Stimulated activated naive CD8-positive, alpha-beta T cell treated with anti-CD3 and anti-CD28 coated beads, Interleukin-15, Interleukin-2, amounts not matched to agents 100 ng/mL and 50 ng/mL, for 24 hours (primary cell): ENCODE measurements around the gene TLCD3B.

Experiments
- H3K27ac Mint-ChIP-seq: one replicate; pipeline ENCODE4 v1.8.0; 2021; ENCODE audit warnings: mild to moderate bottlenecking, mixed read lengths
- H3K27me3 Mint-ChIP-seq: one replicate; pipeline ENCODE4 v1.8.0; 2021; ENCODE audit warnings: mixed read lengths
- H3K36me3 Mint-ChIP-seq: one replicate; pipeline ENCODE4 v1.8.0; 2021; ENCODE audit warnings: low read depth, mixed read lengths
- H3K4me1 Mint-ChIP-seq: one replicate; pipeline ENCODE4 v1.8.0; 2021; ENCODE audit warnings: low read depth, mixed read lengths
- H3K4me3 Mint-ChIP-seq: one replicate; pipeline ENCODE4 v1.8.0; 2021; ENCODE audit warnings: mild to moderate bottlenecking, mixed read lengths
- H3K9me3 Mint-ChIP-seq: one replicate; pipeline ENCODE4 v1.8.0; 2021; ENCODE audit warnings: mixed read lengths

TLCD3B gene

DNA sequence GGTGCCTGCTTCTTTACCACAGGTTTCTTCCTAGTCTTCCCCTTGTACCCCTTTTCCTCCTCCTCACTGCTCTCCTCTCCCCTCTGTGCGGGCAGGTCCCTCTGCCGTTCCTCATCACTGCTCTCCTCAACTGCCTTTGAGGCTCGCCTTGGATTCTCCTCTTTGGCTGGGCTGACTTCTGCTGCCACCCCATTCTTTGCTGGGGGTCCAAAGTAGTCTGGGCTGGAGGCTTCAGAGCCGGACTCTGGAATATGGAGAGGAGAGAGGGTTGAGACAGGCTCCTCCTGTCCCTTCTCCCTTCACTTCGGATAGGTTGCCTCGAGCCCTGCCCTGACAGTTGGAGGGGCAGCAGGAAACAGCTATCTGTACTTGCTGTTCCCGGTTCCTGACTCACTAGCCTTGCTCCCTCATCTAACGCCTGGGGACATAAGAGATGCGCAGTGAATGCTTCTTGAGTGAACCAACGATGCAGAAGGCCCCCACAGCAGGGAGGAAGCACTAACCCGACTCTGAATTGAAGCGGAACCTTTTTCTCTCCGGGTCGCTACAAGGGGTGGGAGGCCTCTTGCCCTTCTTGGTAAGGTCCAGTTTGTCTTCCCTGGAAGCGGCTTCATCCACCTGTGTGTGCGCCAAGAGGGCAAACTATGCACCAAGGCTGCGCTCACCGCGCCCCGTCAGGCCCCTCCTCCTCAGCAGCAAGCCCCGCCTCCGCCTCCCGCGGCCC, 36.3 kb downstream of the TLCD3B start:
- Mint-ChIP-seq H3K9me3 (no peaks in the 10 kb centered on the region), H3K36me3 (peaks cover 46% of the 10 kb centered on the region), H3K4me1 (peaks cover 34% of the 10 kb centered on the region), H3K4me3 (peak overlapping the region; percentile 97), H3K27me3 (no peaks in the 10 kb centered on the region), H3K27ac (peak overlapping the region; percentile 99)

- Mint-ChIP-seq H3K27me3 (no peaks in the 10 kb centered on the region), H3K4me3 (peak overlapping the region; percentile 97), H3K9me3 (no peaks in the 10 kb centered on the region), H3K36me3 (peaks cover 43% of the 10 kb centered on the region), H3K4me1 (peaks cover 34% of the 10 kb centered on the region), H3K27ac (peak overlapping the region; percentile 99)
Observed at GRCh38 chr16:29993903-29994599, 37.0 kb downstream of the TLCD3B start.

DNA sequence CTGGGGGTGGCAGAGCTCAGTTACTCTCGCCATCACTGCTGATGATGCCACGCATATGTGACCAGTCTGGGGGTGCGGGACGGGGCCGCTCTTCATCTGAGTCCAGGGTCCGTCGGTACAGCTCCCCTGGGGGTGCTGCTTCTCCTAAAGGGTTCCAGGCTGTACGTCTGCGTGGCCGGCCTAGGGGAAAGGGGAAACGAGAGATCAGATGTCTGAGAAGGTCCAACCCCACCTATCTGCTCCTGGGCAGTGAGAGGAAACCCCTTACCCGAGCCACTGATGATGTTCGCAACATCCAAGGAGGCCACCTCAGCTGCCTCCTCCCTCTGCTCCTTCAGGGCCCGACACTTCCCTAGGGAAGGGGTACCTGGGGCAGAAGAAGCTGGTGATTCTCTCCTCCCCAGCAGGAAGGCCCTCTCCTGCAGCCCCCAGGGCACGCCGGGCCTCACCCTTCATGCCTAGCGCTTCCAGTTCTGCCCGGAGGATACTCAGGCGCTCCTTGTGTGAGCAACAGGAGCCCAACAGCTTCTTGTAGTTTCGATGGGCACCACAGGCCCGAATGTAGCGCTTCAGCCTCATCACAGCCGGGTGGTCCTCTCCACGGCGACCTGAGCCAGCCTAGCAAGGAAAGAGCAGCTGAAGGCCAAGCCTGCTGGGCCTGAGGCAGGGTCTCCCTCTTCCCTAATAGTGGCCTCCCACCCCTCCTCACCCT, 37.7 kb downstream of the TLCD3B start:
- Mint-ChIP-seq H3K27me3 (no peaks in the 10 kb centered on the region), H3K9me3 (no peaks in the 10 kb centered on the region), H3K4me3 (no peak overlapping the region), H3K27ac (no peak overlapping the region), H3K4me1 (peaks cover 31% of the 10 kb centered on the region), H3K36me3 (peaks cover 42% of the 10 kb centered on the region)

DNA sequence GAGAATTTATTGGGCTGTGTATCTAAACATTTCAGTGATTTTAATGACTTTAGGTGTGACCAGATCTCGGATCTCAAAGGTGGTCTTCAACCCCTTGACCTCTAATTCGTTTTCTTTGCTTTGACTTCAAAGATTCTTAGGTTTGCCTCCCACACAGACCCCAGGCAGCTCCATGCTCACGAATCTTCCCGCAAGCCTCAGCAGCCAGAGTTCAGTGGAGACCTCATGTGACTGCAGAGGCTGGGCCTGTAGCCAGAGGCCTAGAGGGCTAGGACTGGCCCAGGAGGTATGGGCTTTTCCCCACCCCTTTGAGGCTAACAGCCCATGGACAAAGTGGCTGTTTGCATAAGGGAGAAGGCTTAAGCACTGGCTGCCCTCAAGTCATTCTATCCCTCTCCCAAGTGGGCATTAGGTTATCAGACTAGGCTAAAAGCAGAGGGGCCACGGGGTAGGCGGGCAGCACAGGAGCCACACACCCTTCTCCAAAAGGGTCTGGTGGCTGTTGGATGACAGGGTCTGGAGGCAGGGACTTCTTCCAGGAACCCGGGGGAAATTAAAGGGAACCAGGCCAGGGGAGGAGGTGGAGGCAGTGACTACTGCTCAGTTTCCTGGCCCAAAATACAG, 38.6 kb downstream of the TLCD3B start:
- H3K4me3 Mint-ChIP-seq, result no peak overlapping the region
- H3K9me3 Mint-ChIP-seq, result no peaks in the 10 kb centered on the region
- no peaks in the 10 kb centered on the region for H3K27me3 Mint-ChIP-seq
- H3K4me1 Mint-ChIP-seq, result peaks cover 24% of the 10 kb centered on the region
- H3K27ac Mint-ChIP-seq, result no peak overlapping the region
- peaks cover 41% of the 10 kb centered on the region for H3K36me3 Mint-ChIP-seq

DNA sequence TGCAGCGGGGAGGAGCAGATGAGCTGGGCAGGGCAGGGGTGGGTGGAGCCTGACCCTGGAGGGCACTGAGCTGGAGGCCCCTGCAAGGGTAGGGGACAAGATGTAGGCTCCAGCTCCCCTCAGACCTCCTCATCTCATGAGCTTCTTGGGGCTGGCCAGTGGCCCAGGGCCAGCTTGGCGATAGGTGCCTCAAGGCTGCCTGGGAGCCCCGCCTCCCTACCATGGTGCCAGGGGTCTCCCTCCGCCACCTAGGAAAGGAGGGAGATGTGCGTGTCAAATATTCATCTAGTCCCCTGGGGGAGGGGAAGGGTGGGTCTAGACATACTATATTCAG, 39.5 kb downstream of the TLCD3B start:
- Mint-ChIP-seq H3K4me1 (peaks cover 19% of the 10 kb centered on the region), H3K4me3 (no peak overlapping the region), H3K27ac (no peak overlapping the region), H3K27me3 (no peaks in the 10 kb centered on the region), H3K36me3 (peaks cover 37% of the 10 kb centered on the region), H3K9me3 (no peaks in the 10 kb centered on the region)

DNA sequence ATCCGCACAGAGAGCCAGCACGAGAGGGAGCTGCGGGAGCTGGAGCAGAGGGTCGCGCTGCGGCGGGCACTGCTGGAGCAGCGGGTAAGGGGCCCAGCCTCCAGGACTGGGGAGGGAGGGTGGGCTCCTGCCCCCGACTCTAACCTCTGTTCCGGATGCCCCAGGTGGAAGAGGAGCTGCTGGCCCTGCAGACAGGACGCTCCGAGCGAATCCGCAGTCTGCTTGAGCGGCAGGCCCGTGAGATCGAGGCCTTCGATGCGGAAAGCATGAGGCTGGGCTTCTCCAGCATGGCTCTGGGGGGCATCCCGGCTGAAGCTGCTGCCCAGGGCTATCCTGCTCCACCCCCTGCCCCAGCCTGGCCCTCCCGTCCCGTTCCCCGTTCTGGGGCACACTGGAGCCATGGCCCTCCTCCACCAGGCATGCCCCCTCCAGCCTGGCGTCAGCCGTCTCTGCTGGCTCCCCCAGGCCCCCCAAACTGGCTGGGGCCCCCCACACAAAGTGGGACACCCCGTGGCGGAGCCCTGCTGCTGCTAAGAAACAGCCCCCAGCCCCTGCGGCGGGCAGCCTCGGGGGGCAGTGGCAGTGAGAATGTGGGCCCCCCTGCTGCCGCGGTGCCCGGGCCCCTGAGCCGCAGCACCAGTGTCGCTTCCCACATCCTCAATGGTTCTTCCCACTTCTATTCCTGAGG, 40.0 kb downstream of the TLCD3B start:
- H3K4me1 Mint-ChIP-seq, result peaks cover 19% of the 10 kb centered on the region
- no peaks in the 10 kb centered on the region for H3K9me3 Mint-ChIP-seq
- H3K36me3 Mint-ChIP-seq, result peaks cover 38% of the 10 kb centered on the region
- H3K27me3 Mint-ChIP-seq, result no peaks in the 10 kb centered on the region
- no peak overlapping the region for H3K4me3 Mint-ChIP-seq
- no peak overlapping the region for H3K27ac Mint-ChIP-seq

GRCh38 chr16:29990034-29990433, 41.0 kb downstream of the TLCD3B start:
- peaks cover 43% of the 10 kb centered on the region for H3K36me3 Mint-ChIP-seq
- H3K27me3 Mint-ChIP-seq, result no peaks in the 10 kb centered on the region
- H3K9me3 Mint-ChIP-seq, result no peaks in the 10 kb centered on the region
- no peak overlapping the region for H3K4me3 Mint-ChIP-seq
- peaks cover 13% of the 10 kb centered on the region for H3K4me1 Mint-ChIP-seq
- H3K27ac Mint-ChIP-seq, result no peak overlapping the region

DNA sequence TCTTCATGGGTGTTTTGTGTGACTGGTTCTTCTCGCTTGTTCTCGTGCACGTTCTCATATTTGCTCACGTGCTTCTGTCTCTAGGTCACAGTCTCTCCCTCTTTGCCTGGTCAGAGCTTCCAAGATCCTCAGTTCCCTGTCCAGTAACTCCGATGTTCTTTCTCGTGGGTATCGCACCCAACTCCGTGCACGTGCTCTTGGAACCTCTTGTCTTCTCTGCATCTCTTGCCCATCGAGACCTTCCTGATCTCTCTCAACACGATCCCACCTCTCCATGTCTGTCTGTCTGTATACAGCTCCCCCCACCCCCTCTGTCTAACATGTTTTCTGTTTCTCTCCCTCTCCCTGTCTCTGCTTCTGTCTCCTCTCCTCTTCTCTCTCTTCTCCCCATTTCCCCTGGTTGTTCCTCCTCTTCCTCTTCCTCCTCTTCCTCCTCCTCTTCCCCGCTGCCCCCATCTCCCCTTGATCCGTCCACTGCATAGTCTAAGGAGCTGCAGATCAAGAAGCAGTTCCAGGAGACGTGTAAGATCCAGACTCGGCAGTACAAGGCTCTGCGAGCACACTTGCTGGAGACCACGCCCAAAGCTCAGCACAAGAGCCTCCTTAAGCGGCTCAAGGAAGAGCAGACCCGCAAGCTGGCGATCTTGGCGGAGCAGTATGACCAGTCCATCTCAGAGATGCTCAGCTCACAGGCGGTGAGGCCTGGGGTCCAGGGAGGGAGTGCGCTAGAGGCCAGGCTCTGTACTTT, 41.8 kb downstream of the TLCD3B start:
- H3K36me3 Mint-ChIP-seq, result peaks cover 50% of the 10 kb centered on the region
- H3K4me3 Mint-ChIP-seq, result no peak overlapping the region
- peak overlapping the region; percentile 23 for H3K27ac Mint-ChIP-seq
- no peaks in the 10 kb centered on the region for H3K9me3 Mint-ChIP-seq
- peaks cover 6% of the 10 kb centered on the region for H3K4me1 Mint-ChIP-seq
- H3K27me3 Mint-ChIP-seq, result no peaks in the 10 kb centered on the region

GRCh38 chr16:29988346-29989075, 42.6 kb downstream of the TLCD3B start:
- Mint-ChIP-seq H3K4me1 (no peaks in the 10 kb centered on the region), H3K4me3 (no peak overlapping the region), H3K9me3 (no peaks in the 10 kb centered on the region), H3K27ac (peak overlapping the region; percentile 23), H3K36me3 (peaks cover 52% of the 10 kb centered on the region), H3K27me3 (no peaks in the 10 kb centered on the region)

- Mint-ChIP-seq H3K36me3 (peaks cover 57% of the 10 kb centered on the region), H3K27me3 (no peaks in the 10 kb centered on the region), H3K27ac (no peak overlapping the region), H3K4me3 (no peak overlapping the region), H3K4me1 (no peaks in the 10 kb centered on the region), H3K9me3 (no peaks in the 10 kb centered on the region)
Observed at GRCh38 chr16:29987371-29988085, 43.5 kb downstream of the TLCD3B start.

DNA sequence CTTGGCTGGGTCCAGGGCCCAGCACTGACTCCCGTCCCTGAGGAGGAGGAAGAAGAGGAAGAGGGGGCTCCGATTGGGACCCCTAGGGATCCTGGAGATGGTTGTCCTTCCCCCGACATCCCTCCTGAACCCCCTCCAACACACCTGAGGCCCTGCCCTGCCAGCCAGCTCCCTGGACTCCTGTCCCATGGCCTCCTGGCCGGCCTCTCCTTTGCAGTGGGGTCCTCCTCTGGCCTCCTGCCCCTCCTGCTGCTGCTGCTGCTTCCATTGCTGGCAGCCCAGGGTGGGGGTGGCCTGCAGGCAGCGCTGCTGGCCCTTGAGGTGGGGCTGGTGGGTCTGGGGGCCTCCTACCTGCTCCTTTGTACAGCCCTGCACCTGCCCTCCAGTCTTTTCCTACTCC, 44.1 kb downstream of the TLCD3B start:
- Mint-ChIP-seq H3K27ac (no peak overlapping the region), H3K27me3 (no peaks in the 10 kb centered on the region)

GRCh38 chr16:29986231-29986630, 44.8 kb downstream of the TLCD3B start:
- Mint-ChIP-seq H3K4me1 (no peaks in the 10 kb centered on the region), H3K27ac (no peak overlapping the region), H3K36me3 (peaks cover 64% of the 10 kb centered on the region), H3K27me3 (no peaks in the 10 kb centered on the region), H3K9me3 (no peaks in the 10 kb centered on the region), H3K4me3 (no peak overlapping the region)

More for the DNA sequence above, 44.1 kb downstream of the TLCD3B start:
- Mint-ChIP-seq H3K4me3 (no peak overlapping the region), H3K9me3 (no peaks in the 10 kb centered on the region), H3K36me3 (peaks cover 61% of the 10 kb centered on the region), H3K4me1 (no peaks in the 10 kb centered on the region)

GRCh38 chr16:29985271-29985811, 45.7 kb downstream of the TLCD3B start:
- Mint-ChIP-seq H3K4me3 (no peak overlapping the region), H3K27me3 (no peaks in the 10 kb centered on the region), H3K4me1 (no peaks in the 10 kb centered on the region), H3K27ac (no peak overlapping the region), H3K9me3 (no peaks in the 10 kb centered on the region), H3K36me3 (peaks cover 67% of the 10 kb centered on the region)
